ENCODE results near the gene THEMIS.
"Not testable (repeated sequence)": the region's sequence is repeated elsewhere in the genome, so short reads cannot be mapped to it uniquely, and the experiment has no call there.

The THEMIS gene, protein sequence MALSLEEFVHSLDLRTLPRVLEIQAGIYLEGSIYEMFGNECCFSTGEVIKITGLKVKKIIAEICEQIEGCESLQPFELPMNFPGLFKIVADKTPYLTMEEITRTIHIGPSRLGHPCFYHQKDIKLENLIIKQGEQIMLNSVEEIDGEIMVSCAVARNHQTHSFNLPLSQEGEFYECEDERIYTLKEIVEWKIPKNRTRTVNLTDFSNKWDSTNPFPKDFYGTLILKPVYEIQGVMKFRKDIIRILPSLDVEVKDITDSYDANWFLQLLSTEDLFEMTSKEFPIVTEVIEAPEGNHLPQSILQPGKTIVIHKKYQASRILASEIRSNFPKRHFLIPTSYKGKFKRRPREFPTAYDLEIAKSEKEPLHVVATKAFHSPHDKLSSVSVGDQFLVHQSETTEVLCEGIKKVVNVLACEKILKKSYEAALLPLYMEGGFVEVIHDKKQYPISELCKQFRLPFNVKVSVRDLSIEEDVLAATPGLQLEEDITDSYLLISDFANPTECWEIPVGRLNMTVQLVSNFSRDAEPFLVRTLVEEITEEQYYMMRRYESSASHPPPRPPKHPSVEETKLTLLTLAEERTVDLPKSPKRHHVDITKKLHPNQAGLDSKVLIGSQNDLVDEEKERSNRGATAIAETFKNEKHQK

DNA sequence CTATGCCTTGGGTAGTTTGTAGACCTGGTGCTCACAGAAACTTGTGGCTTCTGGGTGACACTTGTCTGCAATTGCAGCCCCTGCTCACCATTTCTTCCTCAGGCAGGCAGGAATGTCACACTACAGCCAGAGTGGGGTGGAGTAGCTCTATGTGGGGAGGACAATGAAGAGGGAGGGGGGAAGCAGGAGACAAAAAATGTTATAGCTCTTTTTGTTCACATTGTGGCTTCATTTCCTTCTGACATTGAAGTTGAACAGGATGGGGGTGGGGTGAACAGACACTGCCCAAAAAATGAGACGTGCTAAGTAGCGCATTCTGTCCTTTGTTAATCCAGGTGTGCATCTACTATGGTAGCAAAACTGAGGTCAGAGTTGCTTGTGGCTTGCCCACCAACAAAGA lies at the start of gene THEMIS:
THEMIS (minus strand) TSS at position 124 of the 400 bp plus-strand sequence. CDS start 126 bp downstream, outside the sequence.
- DNase-seq, result peak; percentile 25

- DNase-seq, result no peak
These were observed 48.4 kb upstream of the THEMIS start for GRCh38 chr6:127949251-127949650.

DNA sequence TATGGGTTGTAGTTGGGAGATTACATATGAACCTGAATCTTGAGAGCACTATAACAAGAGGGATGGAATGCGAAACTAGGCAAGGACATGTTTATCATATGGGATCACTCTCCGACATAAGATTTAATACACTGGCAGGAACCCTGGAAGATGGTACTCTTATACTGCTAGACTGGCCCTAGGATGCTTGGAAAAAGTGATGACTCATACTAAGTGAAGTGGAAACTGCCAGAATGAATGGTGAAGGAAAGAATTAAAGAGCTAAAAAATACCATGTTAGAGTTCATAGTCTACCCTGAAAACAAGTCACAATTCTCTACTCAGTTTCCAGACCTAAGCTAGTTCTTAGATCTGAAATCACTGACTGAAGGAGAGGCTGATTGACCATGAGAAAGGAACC lies 45.5 kb upstream of the THEMIS start:
- DNase-seq, result no peak

- no peak for DNase-seq
These were observed 44.7 kb upstream of the THEMIS start for GRCh38 chr6:127945434-127946097.

DNA sequence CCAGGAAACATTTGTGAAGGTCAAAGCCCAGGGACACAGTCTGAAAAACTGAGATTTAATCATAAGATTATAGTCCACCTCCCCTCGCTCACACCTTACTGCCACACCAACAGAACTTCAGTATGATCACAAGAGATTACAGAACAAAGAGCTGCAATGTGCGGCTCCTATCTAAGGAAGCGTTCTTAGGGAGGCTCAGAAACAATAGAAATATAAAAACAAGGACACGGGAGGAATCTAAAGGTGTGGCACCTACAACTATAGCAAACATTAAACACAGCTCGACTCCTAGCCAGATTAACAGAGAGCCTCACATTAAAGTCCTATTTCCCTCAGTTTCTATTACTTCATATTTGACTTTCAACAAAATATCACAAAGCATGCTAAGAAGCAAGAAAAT lies 40.4 kb upstream of the THEMIS start:
- DNase-seq, result no peak

DNA sequence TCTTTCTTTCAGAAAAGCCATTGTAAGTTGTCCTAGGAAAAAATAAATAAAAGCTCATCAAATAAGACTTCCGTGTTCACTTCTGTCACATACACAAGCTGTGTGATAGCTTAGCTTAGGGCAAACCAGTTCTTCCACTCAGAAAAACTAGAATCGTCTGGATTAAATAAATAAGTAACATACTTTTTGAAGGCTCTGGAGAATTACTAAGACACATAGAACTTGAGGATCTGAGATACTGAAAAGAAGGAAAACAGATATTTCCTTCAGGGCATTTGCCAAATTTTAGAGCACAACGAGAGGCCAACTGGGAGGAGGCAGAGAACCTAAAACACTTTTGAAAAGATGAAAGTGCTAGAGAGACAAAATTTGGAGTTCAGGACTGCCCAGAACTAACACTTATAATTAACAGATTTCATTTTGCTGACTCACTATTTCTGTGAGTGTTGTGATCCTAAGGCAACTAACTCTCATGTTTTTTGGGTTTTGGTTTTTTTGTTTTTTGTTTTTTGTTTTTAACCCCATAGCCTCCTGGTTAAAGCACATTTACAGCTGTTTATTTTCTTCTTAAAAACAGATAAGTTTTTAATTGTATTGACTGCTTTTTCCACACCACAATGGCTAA lies 38.7 kb upstream of the THEMIS start:
- no peak for DNase-seq

DNA sequence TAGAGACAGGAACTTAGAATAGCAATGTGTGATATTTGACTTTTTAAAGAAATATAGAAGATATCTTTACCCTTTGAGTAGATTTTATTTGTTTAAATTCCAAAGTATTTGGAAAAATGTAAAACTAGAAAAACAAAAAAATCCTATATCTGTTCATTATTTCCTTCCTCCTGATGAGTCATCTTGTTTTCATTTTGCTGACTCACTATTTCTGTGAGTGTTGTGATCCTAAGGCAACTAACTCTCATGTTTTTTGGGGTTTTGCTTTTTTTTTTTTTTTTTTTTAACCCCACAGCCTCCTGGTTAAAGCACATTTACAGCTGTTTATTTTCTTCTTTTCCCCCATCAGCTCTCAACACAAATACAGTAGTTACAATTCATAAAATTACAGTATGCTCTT lies 37.8 kb upstream of the THEMIS start:
- DNase-seq, result no peak

DNA sequence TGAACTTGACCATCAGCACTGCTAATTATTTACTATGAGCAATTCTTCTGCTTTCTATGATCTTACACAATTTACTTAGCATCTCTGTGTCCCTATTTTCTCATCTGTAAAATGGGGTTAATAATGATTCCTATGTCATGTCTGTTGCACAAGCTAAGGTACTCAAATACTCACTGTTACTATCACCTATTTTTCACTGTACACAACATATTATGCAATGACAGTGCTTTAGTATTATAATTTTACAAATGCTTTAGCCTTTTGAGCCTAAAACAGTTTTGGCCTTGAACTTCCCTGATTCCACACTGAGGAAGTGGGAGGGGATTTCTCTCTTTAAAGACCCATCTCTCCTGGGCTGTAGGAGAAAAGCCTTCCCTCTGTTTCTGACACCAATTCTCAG lies 36.9 kb upstream of the THEMIS start:
- DNase-seq, result no peak

- DNase-seq, result no peak
These were observed 36.2 kb upstream of the THEMIS start for GRCh38 chr6:127937102-127937501.

DNA sequence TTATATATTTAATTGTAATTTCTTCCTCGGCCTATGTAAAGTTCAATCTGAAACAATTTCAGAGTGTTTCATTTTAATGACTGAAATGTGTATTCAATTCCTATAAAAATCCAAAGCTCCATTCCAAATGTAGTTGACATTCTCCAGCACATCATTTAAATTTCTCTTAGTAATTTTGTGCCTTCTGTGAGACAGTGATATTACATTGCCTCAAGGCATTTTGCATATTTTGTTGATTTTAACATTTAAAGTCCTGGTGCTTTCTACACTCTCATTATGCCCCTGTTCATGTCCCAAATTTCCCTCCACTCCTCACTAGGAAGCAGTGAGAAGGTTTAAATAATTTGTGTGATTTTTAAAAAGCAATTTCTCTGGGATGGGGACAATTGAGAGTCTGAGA lies 34.1 kb upstream of the THEMIS start:
- DNase-seq, result no peak

GRCh38 chr6:127933852-127934840 lies 33.3 kb upstream of the THEMIS start:
- DNase-seq, result peak; percentile 24

GRCh38 chr6:127933137-127933536 lies 32.3 kb upstream of the THEMIS start:
- no peak for DNase-seq

DNA sequence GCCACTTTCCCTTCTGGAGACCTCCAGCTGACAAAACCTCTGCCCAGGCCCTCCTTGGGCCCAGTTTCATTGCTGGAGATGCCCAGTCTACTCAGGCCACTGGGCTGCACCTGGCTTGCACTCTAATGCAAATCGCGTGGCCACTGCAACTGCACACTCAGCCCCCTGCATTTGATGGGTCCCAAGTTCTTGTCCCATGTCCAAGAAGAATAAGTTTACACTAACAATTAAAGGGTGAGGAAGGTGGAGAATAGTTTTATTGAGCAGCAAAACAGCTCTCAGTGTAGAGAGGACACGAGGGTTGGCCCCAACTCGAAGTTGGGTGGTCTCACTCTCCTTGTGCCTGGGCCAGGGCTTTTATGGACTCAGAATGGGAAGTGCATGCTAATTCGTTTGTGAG lies 31.9 kb upstream of the THEMIS start:
- no peak for DNase-seq

- not testable (repeated sequence) for DNase-seq
These were observed 25.6 kb upstream of the THEMIS start for GRCh38 chr6:127926441-127926840.

DNA sequence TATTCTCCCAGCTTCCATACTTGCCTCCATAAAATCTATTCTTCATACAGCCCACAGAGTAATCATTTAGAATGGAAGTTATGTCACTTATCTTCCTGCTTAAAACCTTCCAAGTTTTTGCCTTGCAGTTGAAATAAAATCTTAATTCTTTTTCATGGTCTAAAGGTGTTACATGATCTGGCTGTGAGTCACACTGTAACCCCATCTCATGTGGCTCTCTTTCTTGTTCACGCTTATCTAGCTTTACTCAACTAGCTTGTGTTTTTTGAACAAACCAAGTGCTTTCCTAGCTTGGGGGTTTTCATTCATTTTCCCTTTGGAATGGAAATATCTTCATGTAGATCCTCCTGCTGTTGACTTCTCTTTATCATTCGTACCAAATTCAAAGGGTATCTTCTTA lies 23.6 kb upstream of the THEMIS start:
- DNase-seq, result no peak

GRCh38 chr6:127924031-127924430 lies 23.2 kb upstream of the THEMIS start:
- DNase-seq, result no peak

- DNase-seq, result no peak
These were observed 22.3 kb upstream of the THEMIS start for GRCh38 chr6:127923135-127923534.

DNA sequence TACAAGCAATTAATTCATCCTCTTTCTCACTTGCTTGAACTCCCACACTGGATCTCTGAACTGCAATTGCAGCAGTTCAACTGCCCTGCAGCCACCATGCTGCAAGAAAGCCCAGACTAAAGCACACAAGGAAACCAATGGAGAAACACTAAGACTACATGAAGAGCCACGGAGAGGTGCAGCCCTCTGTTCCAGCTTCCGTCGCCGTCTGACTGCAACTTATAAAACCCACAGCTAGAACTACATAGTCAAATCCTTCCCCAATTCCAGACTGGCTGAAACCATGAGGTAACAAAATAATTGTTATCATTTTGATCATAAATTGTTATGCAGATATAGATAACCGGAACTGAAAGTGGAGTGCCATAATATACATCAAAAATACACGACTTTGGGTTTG lies 21.1 kb upstream of the THEMIS start:
- DNase-seq, result no peak

DNA sequence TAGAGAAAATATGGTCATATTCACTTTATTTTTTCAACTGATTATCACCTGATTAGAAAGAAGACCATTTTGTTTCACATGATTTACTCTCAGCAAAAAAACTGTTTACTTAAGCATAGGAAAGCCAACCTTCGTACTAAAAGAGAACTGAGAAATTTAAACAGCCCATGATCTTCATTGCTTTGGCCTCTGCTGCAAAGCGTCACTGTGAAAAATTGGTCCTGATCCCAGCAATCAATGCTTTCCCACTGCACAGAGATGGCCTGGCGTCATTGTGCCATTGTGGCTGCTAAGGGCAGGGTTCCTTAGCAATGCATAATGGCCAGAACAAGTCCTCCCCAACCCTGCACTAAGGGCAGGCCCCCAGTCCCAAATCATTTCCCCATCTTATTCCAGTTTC lies 19.9 kb upstream of the THEMIS start:
- no peak for DNase-seq

DNA sequence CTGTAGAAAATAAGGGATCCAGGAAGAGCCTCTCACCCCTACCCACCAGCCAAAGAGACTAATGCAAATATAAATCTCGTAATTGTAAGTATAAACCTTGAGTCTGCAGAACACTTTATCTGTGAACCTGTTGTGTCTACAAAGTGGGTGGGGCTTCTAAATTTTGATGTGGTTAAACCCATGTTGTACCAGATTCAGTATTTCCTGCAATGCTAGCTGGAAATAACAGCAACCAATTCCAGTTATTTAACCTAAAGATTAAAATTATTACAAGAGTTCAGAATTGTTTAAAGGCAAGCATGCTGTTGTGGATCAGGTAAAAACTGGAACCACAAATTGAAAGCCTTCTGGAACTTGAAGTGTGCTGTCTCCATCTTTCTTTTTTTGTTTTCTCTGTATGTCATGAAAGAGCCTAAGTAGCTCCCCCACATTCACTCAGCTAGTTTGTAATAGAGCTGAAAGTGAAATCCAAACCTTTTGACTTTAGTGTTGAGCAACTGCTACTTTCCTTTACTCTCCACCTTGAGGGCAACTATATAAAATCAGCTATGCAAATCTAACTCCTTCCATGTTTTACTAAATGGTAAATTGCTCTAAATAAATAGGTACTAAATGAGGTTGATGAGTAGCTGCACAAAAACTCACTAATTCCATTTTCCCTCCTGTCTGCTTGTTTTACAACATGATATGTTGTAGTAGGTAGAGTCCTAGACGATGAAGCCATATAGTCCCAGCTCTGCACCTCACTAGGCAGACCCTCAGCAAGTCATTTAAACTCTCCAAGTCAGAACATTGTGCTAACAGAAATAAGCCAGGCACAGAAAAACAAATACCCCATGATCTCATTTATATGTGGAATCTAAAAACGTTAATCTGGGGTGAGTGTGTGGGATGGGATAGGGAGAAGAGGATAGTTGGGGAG lies 17.9 kb upstream of the THEMIS start:
- no peak for DNase-seq

GRCh38 chr6:127917766-127918165 lies 16.9 kb upstream of the THEMIS start:
- no peak for DNase-seq
